HEK293T (cell line): ENCODE measurements around the gene ZNF362.

ENCODE experiments used
- ARNT ChIP-seq: fragments of 450-650 bp; IDR thresholded peaks from 2 replicates; pipeline ENCODE4 v1.6.1; 2017; ENCODE audit warnings: mild to moderate bottlenecking
- BHLHE40 ChIP-seq: fragments of 450-650 bp; IDR thresholded peaks from 2 replicates; pipeline ENCODE4 v1.6.1; 2016; ENCODE audit warnings: mild to moderate bottlenecking, moderate library complexity, borderline replicate concordance
- CTBP1 ChIP-seq: fragments of 450-650 bp; IDR thresholded peaks from 2 replicates; pipeline ENCODE4 v1.6.1; 2016; ENCODE audit warnings: borderline replicate concordance
- ELF4 ChIP-seq: fragments of 450-650 bp; IDR thresholded peaks from 2 replicates; pipeline ENCODE4 v1.6.1; 2017; ENCODE audit warnings: antibody characterized with exemption
- FOXA1 ChIP-seq: fragments of 450-650 bp; IDR thresholded peaks from 2 replicates; pipeline ENCODE4 v1.6.1; 2016; ENCODE audit warnings: mild to moderate bottlenecking
- HDGF ChIP-seq: fragments of 450-650 bp; IDR thresholded peaks from 2 replicates; pipeline ENCODE4 v1.6.1; 2017; ENCODE audit warnings: antibody characterized with exemption, borderline replicate concordance
- L3MBTL2 ChIP-seq: fragments of 450-650 bp; conservative IDR thresholded peaks from 2 replicates; pipeline ENCODE4 v1.6.1; 2016; ENCODE audit warnings: mild to moderate bottlenecking
- PKNOX1 ChIP-seq: fragments of 450-650 bp; IDR thresholded peaks from 2 replicates; pipeline ENCODE4 v1.6.1; 2016
- SP1 ChIP-seq: fragments of 450-650 bp; IDR thresholded peaks from 2 replicates; pipeline ENCODE4 v1.6.1; 2017
- SUZ12 ChIP-seq: fragments of 450-650 bp; IDR thresholded peaks from 2 replicates; pipeline ENCODE4 v1.6.1; 2016; ENCODE audit warnings: mild to moderate bottlenecking
- ZNF384 ChIP-seq: fragments of 450-650 bp; IDR thresholded peaks from 2 replicates; pipeline ENCODE4 v1.6.1; 2016

GRCh38 chr1:33338440-33339211 lies 82.3 kb downstream of the ZNF362 start:
- no peak for TF ChIP-seq BHLHE40
- TF ChIP-seq SUZ12 = no peak
- TF ChIP-seq ARNT = no peak
- TF ChIP-seq FOXA1 = no peak
- TF ChIP-seq ELF4 = no peak
- peak; percentile 72 for TF ChIP-seq L3MBTL2
- TF ChIP-seq HDGF = no peak
- no peak for TF ChIP-seq SP1
- no peak for TF ChIP-seq ZNF384
- TF ChIP-seq CTBP1 = no peak
- TF ChIP-seq PKNOX1 = no peak
